Measurements from ENCODE around the gene ITGB2. TPM values are rescaled to one million over a fixed set of nuclear protein-coding genes. Genes with fewer than 3 reads are reported as not detected.
A peak's percentile ranks its signal among the peaks of the same experiment; 100 is the strongest.

The ITGB2 gene
- polyA plus RNA-seq (ENCODE audit: insufficient read depth in 1 of 5, insufficient read length in 5 of 5, low replicate concordance in 1 of 5), result 10 to 100 TPM in 2 of 5 donors, 1 to 10 TPM in 3; 7.3 to 16.1 (median 8.6) TPM
- long read RNA-seq, donor 1, partial matches to known transcripts, result 0 of 2 reads
- long read RNA-seq, donor 1, other reads (novel, unspliced or antisense), result 0 of 2 reads
- long read RNA-seq, donor 2, partial matches to known transcripts, result 0 of 2 reads
- long read RNA-seq, donor 2, other reads (novel, unspliced or antisense), result 0 of 2 reads
- long read RNA-seq, donor 3, partial matches to known transcripts, result 0 of 4 reads
- long read RNA-seq, donor 3, other reads (novel, unspliced or antisense), result 0 of 4 reads
- long read RNA-seq, donor 4, partial matches to known transcripts, result 0 of 1 reads
- long read RNA-seq, donor 4, other reads (novel, unspliced or antisense), result 0 of 1 reads
- long read RNA-seq, donor 5, result 0 reads
- long read RNA-seq, donor 6, partial matches to known transcripts, result 44 of 48 reads
- long read RNA-seq, donor 6, other reads (novel, unspliced or antisense), result 0 of 48 reads
- long read RNA-seq, donor 7, partial matches to known transcripts, result 0 of 4 reads
- long read RNA-seq, donor 7, other reads (novel, unspliced or antisense), result 0 of 4 reads
- long read RNA-seq, donor 8, result 0 reads

- DNase-seq, result no peak
Measured at GRCh38 chr21:44920694-44921604, at the start of gene ITGB2. ITGB2 (minus strand) TSS chr21:44920899; CDS start chr21:44910782, 10,117 bp downstream.

GRCh38 chr21:44969931-44970755 lies 49.4 kb upstream of the ITGB2 start:
- DNase-seq, result no peak

GRCh38 chr21:44969066-44969670 lies 48.5 kb upstream of the ITGB2 start:
- DNase-seq, result no peak

- no peak for DNase-seq
Measured at GRCh38 chr21:44967082-44968047, 46.7 kb upstream of the ITGB2 start.

- DNase-seq, result peak; percentile 64 to 66
Measured at GRCh38 chr21:44966135-44967081, 45.7 kb upstream of the ITGB2 start.

GRCh38 chr21:44965251-44966022 lies 44.7 kb upstream of the ITGB2 start:
- DNase-seq, result no peak

GRCh38 chr21:44964381-44964780 lies 43.7 kb upstream of the ITGB2 start:
- DNase-seq, result no peak

GRCh38 chr21:44962403-44962966 lies 41.8 kb upstream of the ITGB2 start:
- peak in 1 of 2 donors; percentile 56 for DNase-seq

- no peak for DNase-seq
Measured at GRCh38 chr21:44960141-44961092, 39.7 kb upstream of the ITGB2 start.

- no peak for DNase-seq
Measured at GRCh38 chr21:44959376-44960091, 38.8 kb upstream of the ITGB2 start.

- DNase-seq, result peak; percentile 81 to 89
Measured at GRCh38 chr21:44958471-44959191, 37.9 kb upstream of the ITGB2 start.

GRCh38 chr21:44957901-44958451 lies 37.3 kb upstream of the ITGB2 start:
- no peak for DNase-seq

GRCh38 chr21:44957047-44957831 lies 36.5 kb upstream of the ITGB2 start:
- no peak for DNase-seq
